Suprapubic skin (tissue), 4 donors: ENCODE results near the gene TACR1.

ENCODE experiments used
- CTCF ChIP-seq, 2 donors: fragments of 200-600 bp in 1 of 2; fragments of 450-650 bp in 1 of 2; sonication (generic) in 1 of 2; IDR thresholded peaks; one replicate each; pipeline ENCODE4 v1.5.1; 2016 to 2019; ENCODE audit warnings: antibody characterized with exemption in 2 of 2, mild to moderate bottlenecking in 1 of 2, moderate library complexity in 1 of 2
- EP300 ChIP-seq: sonication (generic); formaldehyde crosslinking; IDR thresholded peaks from one replicate; pipeline ENCODE4 v1.6.1; 2017; ENCODE audit warnings: antibody characterized with exemption
- POLR2A ChIP-seq, 2 donors: fragments of 450-650 bp; IDR thresholded peaks; one replicate each; pipeline ENCODE4 v1.6.1; 2017; ENCODE audit warnings: antibody characterized with exemption in 2 of 2, mild to moderate bottlenecking in 2 of 2, moderate library complexity in 2 of 2
- POLR2AphosphoS5 ChIP-seq, 3 donors: sonication (generic); formaldehyde crosslinking; IDR thresholded peaks; one replicate each; pipeline ENCODE4 v1.6.1; 2017; ENCODE audit warnings: antibody characterized with exemption in 3 of 3

DNA sequence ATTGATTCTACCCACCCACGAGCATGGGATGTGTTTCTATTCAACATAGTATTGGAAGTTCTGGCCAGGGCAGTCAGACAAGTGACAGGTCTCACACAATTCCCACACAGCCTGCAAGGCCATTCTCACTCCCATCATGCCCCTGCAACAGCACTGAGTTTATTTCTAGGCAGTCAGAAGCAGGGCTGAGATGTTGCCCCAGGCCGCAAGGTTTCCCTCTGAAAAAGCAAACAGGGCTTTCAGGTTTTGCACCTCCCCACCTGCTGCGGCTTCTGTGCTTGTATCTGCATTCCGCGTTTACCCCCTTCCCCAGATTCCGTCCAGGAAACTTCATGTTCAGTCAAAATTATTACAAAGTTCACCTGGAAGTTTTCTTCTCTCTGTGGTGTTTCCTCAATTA, 9.4 kb upstream of the TACR1 start:
- TF ChIP-seq POLR2A (IDR thresholded peaks at IDR 0.05) (no peak), EP300 (no peak), CTCF (IDR thresholded peaks at IDR 0.05) (no peak), POLR2AphosphoS5 (IDR thresholded peaks at IDR 0.05) (no peak)
